Eye (tissue), 1 donor: ENCODE data around the gene RGS3.

ENCODE experiments used
- DNase-seq: peaks from one replicate; pipeline ENCODE4 v3.0.0-alpha.2; 2015

RGS3 gene

DNA sequence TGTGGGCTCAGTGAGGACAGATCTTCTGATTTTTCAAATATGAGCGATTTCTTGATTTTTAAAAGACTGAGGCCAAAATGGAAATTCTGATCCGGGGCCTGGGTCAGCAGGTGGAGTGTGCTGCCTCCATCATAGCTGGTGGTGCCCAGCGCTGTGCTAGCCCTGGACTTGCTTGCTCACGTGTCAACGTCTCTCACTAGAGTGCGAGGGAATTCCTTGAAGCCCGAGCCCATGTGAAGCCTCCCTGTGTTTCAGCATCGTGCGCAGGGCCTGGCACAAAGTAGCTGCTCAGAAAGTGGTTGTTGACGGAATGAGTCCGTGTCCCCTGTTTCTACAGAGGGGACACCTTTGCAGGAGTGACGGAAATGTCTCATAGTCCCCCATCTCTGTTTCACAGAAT lies 50.5 kb downstream of the RGS3 start:
- no peak for DNase-seq

DNA sequence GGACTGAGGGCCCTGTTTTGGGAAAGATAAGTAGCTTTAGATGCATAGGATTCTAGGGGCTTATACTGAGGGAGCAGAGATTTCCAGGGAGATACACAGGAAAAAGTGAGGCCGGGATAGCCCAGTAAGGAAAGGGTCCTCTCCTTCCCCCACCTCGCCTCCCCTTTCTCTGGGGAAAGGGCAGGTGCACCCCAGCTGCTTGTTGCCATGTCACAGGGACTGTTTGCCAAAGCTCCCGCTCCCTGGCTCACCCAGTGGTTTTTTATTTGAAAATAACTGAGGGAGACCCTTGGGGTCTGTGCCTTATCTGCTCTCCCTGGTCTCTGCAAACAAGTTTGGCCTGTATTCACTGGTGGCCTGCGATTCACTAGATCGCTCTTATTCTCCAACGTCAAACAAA lies 51.2 kb downstream of the RGS3 start:
- DNase-seq, result no peak

DNA sequence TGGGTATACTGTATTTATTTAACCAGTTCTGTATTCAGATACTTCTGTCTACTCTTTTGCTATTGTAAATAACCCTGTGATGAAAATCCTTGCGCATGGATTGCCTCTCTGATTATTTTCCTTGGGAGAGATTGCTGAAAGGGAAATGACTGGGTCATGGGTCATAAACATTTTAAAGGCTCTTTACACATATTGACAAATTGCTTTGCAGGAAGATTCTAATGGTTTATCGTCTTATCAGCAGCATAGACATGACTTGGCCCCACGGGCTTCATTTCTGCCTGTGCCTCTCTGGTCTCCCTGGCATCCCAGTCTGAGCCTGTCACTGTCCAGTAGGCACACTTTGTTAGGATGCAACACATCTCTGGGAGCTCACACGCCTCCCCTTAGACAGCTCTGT lies 52.3 kb downstream of the RGS3 start:
- no peak for DNase-seq

DNA sequence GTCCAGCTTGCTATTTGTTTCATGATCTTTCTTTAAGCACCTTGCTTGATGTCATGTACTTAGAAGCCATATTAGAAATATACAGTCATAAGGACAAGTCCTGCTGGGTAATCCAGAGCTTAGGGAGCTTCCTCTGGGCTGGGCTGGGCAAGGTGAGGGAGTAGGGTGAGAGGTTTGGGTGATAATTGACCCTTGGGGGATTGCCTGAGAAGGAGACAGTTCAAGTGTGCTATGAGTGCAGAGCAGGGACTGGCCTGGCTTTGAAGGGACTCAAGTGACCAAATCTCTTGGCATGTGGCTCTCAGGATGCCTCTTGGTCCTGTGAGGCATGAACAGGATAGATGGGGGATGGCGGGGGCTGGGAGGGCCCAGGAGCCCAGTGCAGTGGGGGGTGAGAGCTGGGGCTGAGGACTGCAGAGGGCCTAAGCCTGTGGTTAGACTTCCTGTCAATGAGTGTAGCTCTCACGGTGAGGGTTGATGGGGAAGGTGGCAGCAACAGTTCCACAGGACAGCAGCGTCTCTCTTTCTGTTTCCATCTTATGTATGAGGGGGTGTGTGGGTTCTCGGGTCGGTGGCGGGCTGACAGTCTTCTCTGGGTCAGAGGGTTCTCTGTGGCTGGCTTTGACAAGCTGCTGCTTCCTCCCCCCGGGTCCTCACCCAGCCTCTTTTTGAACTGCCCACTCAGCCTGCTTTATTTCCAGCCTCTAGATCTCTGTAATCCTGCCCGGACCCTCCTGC lies 53.5 kb downstream of the RGS3 start:
- no peak for DNase-seq

DNA sequence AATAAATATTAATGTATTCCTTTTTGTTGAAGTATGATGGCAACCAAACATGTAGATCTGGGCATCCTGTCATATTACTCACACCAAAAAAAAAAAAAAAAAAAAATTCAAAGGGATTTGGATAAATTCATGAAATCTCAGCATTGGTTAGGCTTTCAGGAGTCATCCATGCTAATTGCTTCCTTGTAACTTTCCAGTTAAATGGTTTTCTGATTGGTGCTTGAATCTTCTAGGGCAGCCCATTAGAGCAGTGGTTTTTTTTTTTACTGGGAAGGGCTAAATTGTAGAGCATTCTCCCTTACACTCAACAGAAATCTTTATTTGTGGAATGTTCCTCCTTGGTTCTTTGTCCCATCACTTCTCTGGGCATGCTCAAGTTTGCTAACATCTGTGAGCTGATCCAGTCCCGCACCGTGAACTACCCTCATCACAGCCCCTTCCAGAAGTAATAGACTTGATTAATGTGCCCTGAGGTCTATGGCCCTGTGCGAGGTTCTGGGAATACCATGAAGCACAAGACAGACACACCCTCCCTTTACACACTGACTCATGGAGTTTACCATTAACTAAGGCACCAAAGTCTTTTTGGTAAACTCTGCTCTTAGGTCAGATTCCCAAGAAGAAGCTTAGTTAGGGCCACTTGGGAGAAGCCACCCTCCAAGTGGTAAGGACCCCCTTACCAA lies 56.0 kb downstream of the RGS3 start:
- DNase-seq, result no peak

DNA sequence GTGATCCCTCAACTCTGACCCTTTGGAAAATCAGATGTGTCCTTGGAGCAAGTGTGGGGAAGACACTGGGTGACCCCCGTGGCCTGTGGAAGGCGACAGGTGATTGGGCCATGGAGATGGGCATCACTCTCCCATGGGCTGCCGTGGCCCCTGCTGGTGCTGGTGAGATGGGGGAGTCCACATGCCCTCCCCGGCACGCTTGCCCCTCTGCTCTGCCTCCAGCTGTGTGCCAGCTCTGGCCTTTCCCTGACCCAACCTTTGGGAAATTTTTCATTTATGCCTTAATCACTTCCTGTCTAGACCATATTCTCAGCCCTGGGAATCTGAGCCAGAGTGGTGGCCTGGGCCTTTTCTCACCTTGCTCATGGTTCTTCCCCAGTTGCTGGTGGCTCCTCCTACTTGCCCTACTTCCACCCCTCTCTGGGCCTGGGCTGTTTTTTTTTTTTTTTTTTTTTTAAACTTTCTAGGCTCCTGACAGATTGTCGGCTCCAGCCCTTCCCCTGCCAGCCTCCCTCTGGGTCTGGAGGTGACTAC lies 56.6 kb downstream of the RGS3 start:
- DNase-seq, result no peak

DNA sequence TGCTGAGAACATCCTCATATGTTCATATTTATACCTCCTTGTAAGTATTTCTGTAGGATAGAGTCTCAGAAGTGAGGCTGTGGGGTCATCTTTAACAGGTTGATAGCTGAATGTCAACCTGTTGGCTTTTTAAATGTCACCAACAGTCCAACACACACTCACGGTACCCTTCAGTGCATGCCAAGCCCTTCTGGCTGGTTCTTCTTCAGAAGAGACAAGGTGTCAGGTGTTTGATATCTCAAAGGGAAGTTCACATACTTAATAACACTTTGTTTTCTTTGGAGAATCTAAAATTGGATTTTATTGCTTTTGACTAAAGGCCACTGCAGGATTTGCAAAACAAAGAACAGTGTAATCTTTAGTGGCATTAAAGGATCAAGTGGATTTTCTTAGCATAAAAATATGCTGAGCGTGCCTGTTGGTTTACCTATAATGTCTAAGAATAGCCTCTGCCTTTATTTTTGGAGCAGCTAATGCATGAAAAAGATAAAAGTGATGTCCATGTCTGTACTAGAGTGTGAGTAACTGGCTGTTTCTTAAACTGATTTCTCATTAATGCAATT lies 58.2 kb downstream of the RGS3 start:
- no peak for DNase-seq

DNA sequence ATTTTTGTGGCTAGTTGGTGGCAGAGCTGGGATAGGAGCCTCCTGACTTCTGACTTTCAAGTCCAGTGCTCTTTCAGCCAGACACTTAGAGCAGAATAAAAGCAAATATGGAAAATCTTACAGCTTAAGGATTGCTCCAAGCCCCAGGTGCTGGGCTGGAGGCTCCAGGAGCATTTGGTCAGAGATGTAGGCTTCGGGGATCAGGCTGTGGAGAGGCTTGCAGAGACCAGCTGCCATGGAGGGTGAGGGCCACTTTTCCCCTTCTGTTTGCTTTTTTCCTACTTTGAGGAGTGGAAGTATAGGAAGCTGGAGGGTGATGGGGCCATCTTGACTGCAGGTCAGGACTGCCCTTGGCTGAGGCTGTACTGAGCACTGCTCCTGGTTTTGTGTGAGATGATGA lies 58.9 kb downstream of the RGS3 start:
- DNase-seq, result no peak

DNA sequence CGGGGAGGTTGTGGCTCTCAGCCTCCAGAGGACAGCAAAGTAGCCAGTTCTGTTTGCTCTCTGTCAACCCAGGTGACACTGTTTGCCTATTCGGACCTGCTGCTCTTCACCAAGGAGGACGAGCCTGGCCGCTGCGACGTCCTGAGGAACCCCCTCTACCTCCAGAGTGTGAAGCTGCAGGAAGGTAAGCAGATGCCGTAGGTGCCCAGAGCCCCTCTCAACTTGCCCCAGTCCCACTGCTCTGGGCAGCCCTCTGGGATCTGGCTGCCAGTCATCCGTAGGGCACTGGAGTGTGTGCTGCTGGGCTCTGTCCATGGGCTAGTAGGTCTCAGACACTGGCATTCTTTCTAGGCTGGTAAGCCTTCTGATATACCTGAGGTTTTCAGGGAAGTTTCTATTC lies 59.3 kb downstream of the RGS3 start:
- DNase-seq, result no peak

DNA sequence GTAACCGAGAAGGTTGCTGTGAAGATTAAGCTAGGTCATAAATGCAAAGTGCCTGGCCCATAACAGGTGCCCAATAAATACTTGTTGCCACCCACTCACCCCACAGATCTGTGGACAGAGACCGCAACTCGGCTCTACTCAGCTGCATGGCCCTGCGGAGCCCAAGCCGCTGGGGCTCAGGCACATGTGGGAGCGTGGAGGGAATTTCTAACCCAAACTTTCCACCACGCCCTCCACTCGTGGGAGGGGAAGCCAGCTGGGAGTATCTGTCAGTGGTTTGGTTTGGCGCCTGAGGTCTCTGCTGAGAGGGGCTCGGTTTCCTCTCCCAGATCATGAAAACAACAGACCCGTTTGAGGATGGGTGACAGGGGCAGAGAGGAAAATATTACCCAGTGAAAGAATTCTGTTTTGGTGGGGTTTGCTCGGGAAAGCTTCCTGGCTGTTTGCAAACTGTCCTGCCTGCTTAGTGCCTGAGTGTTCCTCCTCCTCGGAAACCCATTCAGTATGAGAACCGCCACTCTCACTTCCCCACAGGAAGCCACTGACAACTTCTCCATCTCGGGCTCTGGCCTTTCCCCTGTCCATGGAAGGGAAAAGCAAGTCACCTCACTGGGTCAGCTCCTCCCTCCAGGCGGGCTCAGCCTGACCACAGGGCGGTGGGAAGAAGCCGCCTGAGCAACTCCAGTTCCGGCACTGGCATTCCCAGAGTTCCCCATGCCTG lies 60.1 kb downstream of the RGS3 start:
- DNase-seq, result no peak

DNA sequence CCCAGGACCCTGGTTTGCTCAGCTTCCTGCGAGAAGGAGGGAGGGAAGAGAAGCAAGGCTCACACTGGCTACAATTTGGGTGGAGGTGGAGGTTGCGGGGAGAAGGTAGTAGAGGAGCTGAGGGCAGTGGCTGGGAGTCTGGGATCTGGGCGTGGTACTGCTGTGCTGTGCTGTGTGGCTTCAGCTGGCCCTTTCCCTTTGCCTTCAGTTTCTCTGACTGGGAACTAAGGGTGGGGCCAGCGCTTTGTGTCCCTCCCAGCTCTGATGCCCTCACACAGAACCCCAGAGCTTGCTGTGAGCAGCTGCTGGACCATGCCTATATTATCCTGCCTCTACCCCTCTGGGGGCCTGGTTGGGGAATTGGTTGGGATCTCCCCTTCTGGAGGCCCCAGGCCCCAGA lies 60.9 kb downstream of the RGS3 start:
- no peak for DNase-seq

DNA sequence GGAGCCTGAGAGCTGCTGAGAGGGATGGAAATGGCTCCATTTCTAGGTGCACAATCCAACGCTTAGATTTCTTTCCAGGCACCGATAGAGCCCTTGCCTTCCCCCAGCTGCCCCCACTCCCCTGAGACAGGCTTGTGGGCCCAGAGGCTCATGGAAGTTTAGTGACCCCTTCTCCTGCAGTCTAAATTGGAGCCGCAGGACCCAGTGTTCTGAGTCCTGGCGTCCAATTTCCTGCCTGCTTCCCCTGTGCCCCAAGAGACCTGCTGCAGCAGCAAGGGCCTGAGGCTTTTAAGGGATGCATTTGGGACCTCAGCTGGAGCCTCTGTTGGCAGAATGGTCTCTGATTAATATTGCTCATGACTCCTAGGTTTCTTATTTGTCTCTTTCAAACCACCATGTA lies 61.7 kb downstream of the RGS3 start:
- peak; percentile 51 for DNase-seq

DNA sequence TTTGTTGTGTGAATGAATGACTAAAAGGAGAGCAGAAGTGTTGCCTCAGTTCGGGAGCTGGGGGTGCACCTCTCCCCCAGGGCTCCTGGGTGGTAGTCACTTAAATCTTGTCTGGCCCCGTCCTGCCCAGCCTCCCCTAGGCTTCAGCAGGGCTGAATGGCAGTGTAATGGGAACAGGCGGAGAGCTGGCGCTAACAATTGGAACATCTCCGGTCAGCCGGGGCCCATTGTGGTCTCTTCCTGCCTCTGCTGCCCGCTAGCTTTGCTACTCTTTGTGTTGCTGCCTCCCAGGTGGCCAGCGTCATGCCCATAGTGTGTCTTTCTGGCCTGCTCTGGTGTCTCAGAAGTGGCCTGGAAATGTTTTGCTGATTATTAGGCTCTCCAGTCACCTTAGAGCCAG lies 62.3 kb downstream of the RGS3 start:
- DNase-seq, result no peak

DNA sequence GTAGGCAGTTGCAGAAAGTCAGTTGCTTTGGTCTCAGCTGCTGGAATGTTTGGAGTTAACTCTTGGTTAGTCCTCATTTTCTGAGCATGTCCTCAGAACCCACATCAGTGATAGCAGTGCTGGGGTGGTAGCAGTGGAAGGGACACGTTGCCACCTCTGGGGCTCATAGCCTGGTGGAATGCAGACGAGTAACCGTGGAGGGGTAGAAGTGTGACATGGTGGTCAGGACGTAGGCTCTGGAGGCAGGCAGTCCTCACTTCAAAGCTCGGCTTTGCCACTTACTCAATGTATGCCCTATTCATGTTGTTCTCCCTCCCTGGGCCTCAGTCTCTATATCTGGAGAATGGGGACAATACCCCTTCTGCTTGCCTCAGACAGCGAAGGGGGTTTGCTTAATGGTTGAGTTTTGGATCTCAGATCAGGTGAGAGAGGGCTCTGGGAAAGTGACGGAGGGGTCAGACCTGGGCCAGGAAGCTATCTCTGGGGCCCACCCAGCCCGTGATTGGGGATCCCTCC lies 62.8 kb downstream of the RGS3 start:
- no peak for DNase-seq

DNA sequence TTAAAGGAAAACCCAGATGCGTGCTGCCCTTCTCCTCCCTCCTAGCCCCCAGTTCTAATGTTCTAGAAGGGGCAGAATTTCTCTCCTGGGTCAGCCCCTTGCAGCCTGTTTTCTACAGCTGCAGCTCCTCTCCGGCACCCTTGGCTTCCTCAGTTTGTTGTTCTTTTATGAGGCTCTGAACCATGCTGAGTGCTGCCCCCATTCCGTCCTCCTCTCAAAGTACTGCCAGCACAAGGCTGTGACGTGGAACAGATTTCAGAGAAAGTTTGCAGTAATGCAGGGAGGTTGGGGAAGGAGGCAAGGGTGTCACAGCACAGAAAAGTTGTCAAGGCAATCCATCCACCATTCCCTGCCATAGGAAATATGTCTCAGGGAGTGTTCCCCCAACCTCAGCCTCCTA lies 63.3 kb downstream of the RGS3 start:
- DNase-seq, result no peak

DNA sequence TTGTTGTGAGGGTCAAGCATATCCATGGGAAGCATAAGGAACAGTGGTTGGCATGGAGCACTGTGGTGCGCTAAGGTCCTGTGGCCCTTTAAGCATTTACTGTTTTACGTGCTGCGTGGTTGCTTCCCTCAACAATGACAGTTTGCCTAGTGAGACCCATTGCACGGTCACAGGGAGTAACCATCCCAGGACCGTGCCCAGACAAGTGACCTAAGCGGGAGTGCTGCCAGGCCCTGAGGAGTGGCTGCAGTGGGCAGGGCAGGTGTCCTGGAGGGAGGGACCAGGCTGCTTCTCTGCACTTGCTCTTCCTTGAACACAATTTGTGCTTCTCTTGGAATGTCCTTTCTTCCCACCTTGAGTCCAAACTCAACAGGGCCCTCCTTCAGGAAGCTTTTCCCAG lies 64.6 kb downstream of the RGS3 start:
- no peak for DNase-seq

DNA sequence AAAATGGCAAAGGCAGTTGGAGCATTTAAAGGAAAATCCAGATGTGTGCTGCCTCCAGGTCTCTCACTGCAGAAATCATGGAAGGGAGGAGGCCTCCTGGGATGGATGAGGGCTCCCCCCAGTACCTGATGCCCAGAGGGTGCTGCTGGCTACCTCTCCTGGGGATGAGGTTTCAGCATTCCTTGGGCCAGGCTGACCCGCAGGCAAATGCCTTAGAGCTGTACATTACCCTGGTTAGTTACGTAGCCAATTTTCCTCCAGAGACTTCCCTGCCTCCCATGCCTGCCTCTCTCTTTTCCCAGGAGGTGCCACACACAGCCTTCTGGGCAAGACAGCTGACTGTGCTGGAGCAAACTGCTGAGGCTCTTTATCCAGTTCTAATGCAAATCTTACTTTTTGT lies 65.3 kb downstream of the RGS3 start:
- no peak for DNase-seq

DNA sequence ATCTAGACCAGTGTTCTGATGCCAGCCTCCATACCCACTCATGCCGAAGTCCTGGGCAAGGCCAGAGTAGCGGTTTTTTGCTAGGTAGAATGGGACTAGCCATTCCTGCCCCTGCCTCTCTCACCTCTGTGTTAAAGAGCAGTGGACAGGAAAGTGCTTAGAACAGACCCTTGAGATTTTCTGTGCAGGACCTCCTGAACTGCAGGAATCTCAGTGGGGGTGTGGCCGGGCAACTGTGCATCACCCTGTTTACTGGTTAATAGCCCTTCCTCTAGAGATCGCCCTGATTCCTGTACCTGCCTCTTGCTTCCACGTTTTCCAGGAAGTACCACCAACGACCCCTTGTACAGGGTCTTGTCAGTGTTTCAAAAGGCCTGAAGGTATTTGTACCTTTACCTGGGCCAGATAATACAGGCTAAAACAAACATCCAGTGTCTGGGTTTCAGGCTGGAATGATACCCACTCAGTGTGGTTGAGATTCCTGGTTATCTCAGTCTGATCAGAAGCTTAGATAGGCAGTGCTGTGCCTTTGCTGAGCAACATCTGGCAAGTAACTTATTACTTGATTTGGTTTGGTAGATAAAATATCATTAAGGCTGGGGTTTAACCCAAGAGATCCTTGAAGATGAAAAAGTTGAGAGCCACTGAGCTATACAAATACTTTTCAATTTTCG lies 65.9 kb downstream of the RGS3 start:
- no peak for DNase-seq

DNA sequence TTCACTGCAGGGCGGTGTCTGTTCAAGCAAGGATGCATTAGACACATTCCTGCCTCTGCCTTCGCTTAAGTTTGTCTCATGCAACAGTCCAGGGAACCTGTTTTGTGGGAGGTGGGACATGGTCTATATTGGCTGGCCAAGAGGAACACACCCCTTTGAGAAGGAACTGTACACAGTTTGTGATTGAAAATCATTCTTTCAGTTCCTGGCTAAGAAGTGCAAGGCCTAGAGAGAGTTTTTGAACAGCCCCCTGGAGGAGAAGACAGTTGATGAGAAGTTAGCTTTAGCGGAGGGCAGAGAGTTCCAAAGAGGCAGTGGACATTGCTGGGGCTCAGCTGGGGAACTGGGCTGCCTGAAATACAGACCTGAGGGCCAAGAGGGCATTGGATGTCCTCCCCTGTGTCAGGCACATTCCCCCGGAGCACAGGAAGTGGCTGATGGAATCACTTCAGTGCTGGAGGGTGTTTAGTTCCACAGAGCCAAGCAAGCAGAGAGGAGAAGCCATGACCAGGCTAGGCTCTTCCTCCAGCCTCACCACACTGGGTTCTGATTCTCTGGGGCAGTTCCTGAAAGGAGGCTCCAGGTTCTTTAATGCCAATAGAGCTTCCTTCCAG lies 66.6 kb downstream of the RGS3 start:
- no peak for DNase-seq

DNA sequence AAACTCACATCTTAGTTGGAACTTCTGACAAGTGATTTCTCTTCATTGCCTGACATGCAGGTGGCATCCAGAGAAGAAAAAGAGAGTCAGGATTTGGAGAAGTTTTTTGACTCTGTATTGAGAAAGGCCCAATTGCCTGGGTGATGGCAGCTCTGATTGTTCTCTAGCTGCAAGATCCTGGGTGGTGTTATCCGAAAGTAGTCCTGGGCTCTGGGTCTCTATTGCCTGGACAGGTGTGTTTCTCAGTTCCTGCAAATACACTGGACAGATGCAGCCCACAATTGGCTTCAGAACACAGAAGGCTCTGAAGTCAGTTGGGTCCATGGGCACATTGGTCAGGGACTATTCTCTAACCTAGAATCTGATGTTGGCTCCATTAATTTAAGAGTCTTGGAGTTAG lies 67.4 kb downstream of the RGS3 start:
- DNase-seq, result no peak

DNA sequence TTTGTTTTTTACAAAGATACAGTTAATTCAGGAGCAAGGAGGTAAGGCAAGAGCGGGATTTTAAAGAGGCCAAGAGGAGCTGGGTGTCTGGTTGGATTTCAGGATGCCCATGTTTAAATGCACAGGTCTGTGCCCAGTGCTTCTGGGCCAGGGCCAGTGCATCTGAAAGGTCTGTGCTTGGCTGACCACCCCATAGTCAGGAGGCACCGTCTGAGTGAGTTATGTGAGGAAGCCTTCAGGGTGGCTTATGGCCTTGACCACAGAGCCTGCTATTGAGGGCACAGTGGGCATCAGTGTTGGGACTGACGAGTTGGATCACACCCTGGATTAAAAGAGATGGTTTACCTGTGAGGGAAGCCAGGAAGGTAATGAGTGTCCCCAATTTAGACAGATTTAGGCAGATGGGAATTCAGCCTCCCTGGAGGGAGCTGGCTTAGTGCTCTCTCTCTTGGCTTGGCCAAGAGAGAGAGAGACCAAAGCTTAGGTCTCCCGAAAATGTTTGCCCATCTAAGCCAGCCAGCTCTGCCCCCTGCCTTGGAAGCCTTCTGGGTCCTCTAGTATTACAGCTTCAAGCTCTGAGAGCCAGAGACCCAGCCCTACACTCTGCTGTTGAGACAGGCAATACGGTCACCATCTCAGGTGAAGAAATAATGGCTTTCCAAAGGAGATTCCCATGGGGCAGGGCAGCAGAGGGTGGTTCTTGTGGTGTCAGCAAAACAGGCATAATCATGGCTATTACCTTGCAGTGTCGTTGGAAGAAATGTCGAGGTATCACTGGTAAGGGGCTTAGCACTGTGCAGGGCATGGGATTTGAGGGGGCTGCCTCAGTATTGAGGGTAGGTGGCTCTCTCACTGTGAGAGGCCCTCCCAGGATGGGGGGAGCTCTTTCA lies 68.6 kb downstream of the RGS3 start:
- no peak for DNase-seq
